H9 (cell line): ENCODE measurements around the gene WIPF2. TPM values are rescaled to one million over a fixed set of nuclear protein-coding genes. Genes with fewer than 3 reads are reported as not detected.
"Not testable (repeated sequence)": the region's sequence is repeated elsewhere in the genome, so short reads cannot be mapped to it uniquely, and the experiment has no call there.

Source experiments
- DNase-seq: peaks from one replicate; pipeline ENCODE4 v3.0.0-alpha.2; 2017
- H2AFZ ChIP-seq: one replicate; pipeline ENCODE4 v1.6.1; 2013; ENCODE audit warnings: mild to moderate bottlenecking, low read length, control low read depth, moderate library complexity
- H2AK5ac ChIP-seq: 2 replicates; pipeline ENCODE4 v1.6.1; 2013; ENCODE audit warnings: low read length, control low read depth, mixed read lengths; ENCODE audit not compliant: insufficient read length
- H2BK120ac ChIP-seq: one replicate; pipeline ENCODE4 v1.6.1; 2013; ENCODE audit warnings: low read depth, mild to moderate bottlenecking, low read length, control low read depth, inconsistent platforms; ENCODE audit not compliant: poor library complexity, severe bottlenecking
- H2BK12ac ChIP-seq: 2 replicates; pipeline ENCODE4 v1.6.1; 2013; ENCODE audit warnings: low read length, control low read depth, mixed read lengths, low read depth; ENCODE audit not compliant: insufficient read length
- H2BK15ac ChIP-seq: 2 replicates; pipeline ENCODE4 v1.6.1; 2013; ENCODE audit warnings: low read depth, low read length, control low read depth
- H2BK20ac ChIP-seq: one replicate; pipeline ENCODE4 v1.6.1; 2013; ENCODE audit warnings: low read depth, mild to moderate bottlenecking, low read length, control low read depth, inconsistent platforms; ENCODE audit not compliant: poor library complexity, severe bottlenecking
- H2BK5ac ChIP-seq: 2 replicates; pipeline ENCODE4 v1.6.1; 2013; ENCODE audit warnings: low read length, control low read depth, mixed read lengths; ENCODE audit not compliant: insufficient read length
- H3K14ac ChIP-seq: 2 replicates; pipeline ENCODE4 v1.6.1; 2013; ENCODE audit warnings: low read length, control low read depth; ENCODE audit not compliant: insufficient read depth
- H3K18ac ChIP-seq: 2 replicates; pipeline ENCODE4 v1.6.1; 2013; ENCODE audit warnings: low read depth, mild to moderate bottlenecking, mixed read lengths, low read length, control low read depth; ENCODE audit not compliant: insufficient read length
- H3K23ac ChIP-seq: 2 replicates; pipeline ENCODE4 v1.6.1; 2013; ENCODE audit warnings: low read length, control low read depth, mixed read lengths, low read depth; ENCODE audit not compliant: insufficient read length
- H3K23me2 ChIP-seq: 2 replicates; pipeline ENCODE4 v1.6.1; 2013; ENCODE audit warnings: low read depth, mild to moderate bottlenecking, mixed read lengths, low read length, control low read depth; ENCODE audit not compliant: insufficient read length, poor library complexity, severe bottlenecking
- H3K27ac ChIP-seq: 2 replicates; pipeline ENCODE4 v1.5.1; 2013; ENCODE audit warnings: low read length, control low read depth, mixed read lengths, low read depth; ENCODE audit not compliant: insufficient read length
- H3K27me3 ChIP-seq: 2 replicates; pipeline ENCODE4 v1.6.1; 2013; ENCODE audit warnings: low read length, control low read depth, inconsistent platforms; ENCODE audit not compliant: insufficient read depth
- H3K4ac ChIP-seq: 2 replicates; pipeline ENCODE4 v1.6.1; 2013; ENCODE audit warnings: low read depth, mild to moderate bottlenecking, control low read depth, inconsistent platforms, low read length, moderate library complexity
- H3K4me1 ChIP-seq: 2 replicates; pipeline ENCODE4 v1.6.1; 2013; ENCODE audit warnings: low read length, control low read depth, inconsistent platforms; ENCODE audit not compliant: insufficient read depth
- H3K4me2 ChIP-seq: 2 replicates; pipeline ENCODE4 v1.6.1; 2013; ENCODE audit warnings: low read length, control low read depth, mixed read lengths; ENCODE audit not compliant: insufficient read length, insufficient read depth
- H3K56ac ChIP-seq: 2 replicates; pipeline ENCODE4 v1.6.1; 2013; ENCODE audit warnings: low read depth, mild to moderate bottlenecking, mixed read lengths, low read length, control low read depth; ENCODE audit not compliant: insufficient read length
- H3K79me1 ChIP-seq: 2 replicates; pipeline ENCODE4 v1.6.1; 2013; ENCODE audit warnings: low read depth, mild to moderate bottlenecking, moderate library complexity, low read length, control low read depth, inconsistent platforms; ENCODE audit not compliant: insufficient read depth, poor library complexity, severe bottlenecking
- H3K79me2 ChIP-seq: 2 replicates; pipeline ENCODE4 v1.6.1; 2013; ENCODE audit warnings: low read length, control low read depth, inconsistent platforms; ENCODE audit not compliant: insufficient read depth
- H3K9ac ChIP-seq: 2 replicates; pipeline ENCODE4 v1.6.1; 2013; ENCODE audit warnings: low read length, control low read depth, mixed read lengths; ENCODE audit not compliant: insufficient read length; ENCODE audit errors: extremely low read depth
- H3K9me3 ChIP-seq: one replicate; pipeline ENCODE4 v1.6.1; 2013; ENCODE audit warnings: low read depth, low read length, inconsistent platforms; ENCODE audit not compliant: control insufficient read depth
- H3T11ph ChIP-seq: one replicate; pipeline ENCODE4 v1.6.1; 2013; ENCODE audit warnings: mild to moderate bottlenecking, low read length, control low read depth, inconsistent platforms
- H4K20me1 ChIP-seq: one replicate; pipeline ENCODE4 v1.6.1; 2013; ENCODE audit not compliant: control insufficient read depth, insufficient read length, insufficient read depth
- H4K5ac ChIP-seq: 2 replicates; pipeline ENCODE4 v1.6.1; 2013; ENCODE audit warnings: low read depth, mild to moderate bottlenecking, mixed read lengths, low read length, control low read depth; ENCODE audit not compliant: insufficient read length
- H4K8ac ChIP-seq: replicated peaks from 2 replicates; pipeline ENCODE4 v1.6.1; 2013; ENCODE audit warnings: low read length, control low read depth, mixed read lengths, low read depth; ENCODE audit not compliant: insufficient read length
- H4K91ac ChIP-seq: 2 replicates; pipeline ENCODE4 v1.6.1; 2013; ENCODE audit warnings: low read depth, mild to moderate bottlenecking, moderate library complexity, mixed read lengths, low read length, control low read depth; ENCODE audit not compliant: insufficient read length
- H3K27ac Mint-ChIP-seq, 3 experiments: 2 replicates in 2 of 3; 3 replicates in 1 of 3; pipeline ENCODE4 v1.8.0; 2020 to 2021; ENCODE audit warnings: mixed read lengths in 3 of 3, mild to moderate bottlenecking in 1 of 3, moderate library complexity in 1 of 3
- H3K27me3 Mint-ChIP-seq: 2 replicates; pipeline ENCODE4 v1.8.0; 2021; ENCODE audit warnings: low read depth, mild to moderate bottlenecking, moderate library complexity, mixed read lengths
- H3K36me3 Mint-ChIP-seq, 3 experiments: 2 replicates in 2 of 3; 3 replicates in 1 of 3; pipeline ENCODE4 v1.8.0; 2020 to 2021; ENCODE audit warnings: low read depth in 3 of 3, mixed read lengths in 3 of 3; ENCODE audit not compliant: insufficient read depth in 1 of 3
- H3K4me1 Mint-ChIP-seq, 2 experiments: 2 replicates each; pipeline ENCODE4 v1.8.0; 2020; ENCODE audit warnings: mixed read lengths in 2 of 2
- H3K4me3 Mint-ChIP-seq, 2 experiments: 2 replicates in 1 of 2; 3 replicates in 1 of 2; pipeline ENCODE4 v1.8.0; 2020 to 2021; ENCODE audit warnings: mild to moderate bottlenecking in 2 of 2, mixed read lengths in 2 of 2, moderate library complexity in 1 of 2
- H3K9me3 Mint-ChIP-seq, 2 experiments: 2 replicates in 1 of 2; 3 replicates in 1 of 2; pipeline ENCODE4 v1.8.0; 2020; ENCODE audit warnings: mild to moderate bottlenecking in 2 of 2, mixed read lengths in 2 of 2, moderate library complexity in 1 of 2
- CTCF ChIP-seq: fragments of 200-600 bp; sonication (generic); conservative IDR thresholded peaks from 3 replicates; pipeline ENCODE4 v1.8.0; 2021; ENCODE audit warnings: antibody characterized with exemption, mild to moderate bottlenecking
- WGBS: extraction: QIAGEN DNeasy Blood & Tissue Kit; methylation state at CpG from one replicate; pipeline ENCODE4 v1.1.7; 2013; ENCODE audit warnings: missing lambda C conversion rate, low lambda C conversion rate, mixed read lengths; ENCODE audit not compliant: insufficient read length; ENCODE audit errors: extremely low coverage; 5-methylcytosine and 5-hydroxymethylcytosine counted together
- total RNA-seq: library from RNA; stranded (reverse); gene quantifications from 2 replicates; pipeline ENCODE4 v1.2.1, GENCODE V29; 2021

WIPF2 gene
- total RNA-seq, 1 experiment from 2014 or later, result 24.2 TPM

GRCh38 chr17:40203131-40203530 lies 16.0 kb upstream of the WIPF2 start:
- Histone ChIP-seq H3T11ph (no peak overlapping the region), H4K91ac (no peak overlapping the region), H3K79me2 (no peaks in the 10 kb centered on the region), H2BK12ac (no peak overlapping the region), H3K23ac (no peak overlapping the region), H4K8ac (no peak overlapping the region), H3K23me2 (no peaks in the 10 kb centered on the region), H4K5ac (no peak overlapping the region), H3K4me2 (no peak overlapping the region), H2BK20ac (no peak overlapping the region), H3K27ac (no peak overlapping the region), H3K27me3 (no peaks in the 10 kb centered on the region), H2AK5ac (no peak overlapping the region), H2AFZ (no peak overlapping the region), H3K4ac (no peak overlapping the region), H3K9me3 (no peaks in the 10 kb centered on the region), H3K14ac (no peak overlapping the region), H2BK120ac (no peak overlapping the region), H3K56ac (no peak overlapping the region), H3K4me1 (no peaks in the 10 kb centered on the region), H2BK5ac (no peak overlapping the region), H2BK15ac (no peak overlapping the region), H3K9ac (no peak overlapping the region), H3K18ac (no peak overlapping the region), H3K79me1 (no peaks in the 10 kb centered on the region), H4K20me1 (no peaks in the 10 kb centered on the region)
- Mint-ChIP-seq H3K27me3 (peaks cover 6% of the 10 kb centered on the region), H3K4me1 (no peaks in the 10 kb centered on the region), H3K4me3 (no peak overlapping the region), H3K27ac (no peak overlapping the region), H3K9me3 (no peaks in the 10 kb centered on the region; a peak in 1 of 5 replicates), H3K36me3 (no peaks in the 10 kb centered on the region; a peak in 1 of 7 replicates)
- no peak for TF ChIP-seq CTCF
- DNase-seq, result no peak
- WGBS, result no CpG with 5 or more reads among the region's 4 CpGs

GRCh38 chr17:40206193-40206592 lies 12.9 kb upstream of the WIPF2 start:
- not testable (repeated sequence) for H3K27me3 ChIP-seq, H3K27me3 Mint-ChIP-seq, H2BK5ac ChIP-seq, H3K27ac Mint-ChIP-seq, H3T11ph ChIP-seq, H2AK5ac ChIP-seq, H3K9ac ChIP-seq, H3K4me1 ChIP-seq, H3K4me2 ChIP-seq, H3K4ac ChIP-seq, H3K27ac ChIP-seq, H3K79me2 ChIP-seq, H3K9me3 ChIP-seq, DNase-seq, H3K23me2 ChIP-seq, H2BK12ac ChIP-seq, H3K56ac ChIP-seq, H3K9me3 Mint-ChIP-seq, H3K4me3 Mint-ChIP-seq, H3K36me3 Mint-ChIP-seq, H4K20me1 ChIP-seq, H4K8ac ChIP-seq, H2BK120ac ChIP-seq, H4K5ac ChIP-seq, H4K91ac ChIP-seq, H3K79me1 ChIP-seq, H3K23ac ChIP-seq, H3K14ac ChIP-seq, H2BK20ac ChIP-seq, H2AFZ ChIP-seq, H3K18ac ChIP-seq, H3K4me1 Mint-ChIP-seq, H2BK15ac ChIP-seq
- no CpG with 5 or more reads among the region's 8 CpGs for WGBS
